Stimulated activated naive CD8-positive, alpha-beta T cell treated with anti-CD3 and anti-CD28 coated beads, Interleukin-15, Interleukin-2, amounts not matched to agents 100 ng/mL and 50 ng/mL, for 24 hours (primary cell): ENCODE data around the gene CRYBB3.
"Not testable (repeated sequence)": the region's sequence is repeated elsewhere in the genome, so short reads cannot be mapped to it uniquely, and the experiment has no call there.

ENCODE experiments used
- H3K27ac Mint-ChIP-seq: one replicate; pipeline ENCODE4 v1.8.0; 2021; ENCODE audit warnings: mild to moderate bottlenecking, mixed read lengths
- H3K27me3 Mint-ChIP-seq: one replicate; pipeline ENCODE4 v1.8.0; 2021; ENCODE audit warnings: mixed read lengths
- H3K36me3 Mint-ChIP-seq: one replicate; pipeline ENCODE4 v1.8.0; 2021; ENCODE audit warnings: low read depth, mixed read lengths
- H3K4me1 Mint-ChIP-seq: one replicate; pipeline ENCODE4 v1.8.0; 2021; ENCODE audit warnings: low read depth, mixed read lengths
- H3K4me3 Mint-ChIP-seq: one replicate; pipeline ENCODE4 v1.8.0; 2021; ENCODE audit warnings: mild to moderate bottlenecking, mixed read lengths
- H3K9me3 Mint-ChIP-seq: one replicate; pipeline ENCODE4 v1.8.0; 2021; ENCODE audit warnings: mixed read lengths

Gene CRYBB3

DNA sequence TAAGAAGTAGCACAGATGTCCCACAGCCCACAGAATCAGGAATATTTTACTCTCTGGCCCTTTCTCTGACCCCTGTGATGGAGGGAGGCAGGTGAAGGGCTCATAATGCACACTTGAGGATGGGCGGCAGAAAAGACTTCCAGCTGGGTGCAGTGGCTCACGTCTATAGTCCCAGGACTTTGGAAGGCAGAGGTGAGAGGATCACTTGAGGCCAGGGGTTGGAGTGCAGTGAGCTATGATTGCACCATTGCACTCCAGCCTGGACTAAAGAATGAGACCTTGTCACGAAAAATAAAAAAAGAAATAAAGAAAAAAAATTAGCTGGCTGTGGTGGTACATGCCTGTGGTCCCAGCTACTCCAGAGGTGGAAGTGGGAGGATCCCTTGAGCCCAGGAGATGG is 13.5 kb upstream of the CRYBB3 start:
- Mint-ChIP-seq H3K4me1 (no peaks in the 10 kb centered on the region), H3K27me3 (no peaks in the 10 kb centered on the region), H3K27ac (no peak overlapping the region), H3K36me3 (no peaks in the 10 kb centered on the region), H3K4me3 (no peak overlapping the region), H3K9me3 (no peaks in the 10 kb centered on the region)

DNA sequence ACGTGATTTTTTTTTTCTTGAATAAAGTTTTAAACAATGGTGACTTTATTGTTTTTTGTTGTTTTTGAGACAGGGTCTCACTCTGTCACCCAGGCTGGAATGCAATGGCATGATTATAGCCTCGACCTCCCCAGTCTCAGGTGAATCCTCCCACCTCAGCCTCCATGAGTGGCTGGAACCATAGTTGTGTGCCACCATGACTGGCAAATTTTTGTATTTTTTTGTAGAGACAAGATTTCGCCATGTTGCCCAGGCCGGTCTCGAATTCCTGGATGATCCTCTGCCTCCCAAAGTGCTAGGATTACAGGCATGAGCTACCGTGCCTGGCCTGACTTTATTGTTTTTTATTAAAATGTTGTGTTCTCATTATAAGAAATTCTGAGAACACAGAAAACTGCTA is 12.2 kb upstream of the CRYBB3 start:
- H3K9me3 Mint-ChIP-seq, result no peaks in the 10 kb centered on the region
- H3K36me3 Mint-ChIP-seq, result no peaks in the 10 kb centered on the region
- H3K27ac Mint-ChIP-seq, result no peak overlapping the region
- H3K4me3 Mint-ChIP-seq, result no peak overlapping the region
- H3K27me3 Mint-ChIP-seq, result no peaks in the 10 kb centered on the region
- no peaks in the 10 kb centered on the region for H3K4me1 Mint-ChIP-seq

DNA sequence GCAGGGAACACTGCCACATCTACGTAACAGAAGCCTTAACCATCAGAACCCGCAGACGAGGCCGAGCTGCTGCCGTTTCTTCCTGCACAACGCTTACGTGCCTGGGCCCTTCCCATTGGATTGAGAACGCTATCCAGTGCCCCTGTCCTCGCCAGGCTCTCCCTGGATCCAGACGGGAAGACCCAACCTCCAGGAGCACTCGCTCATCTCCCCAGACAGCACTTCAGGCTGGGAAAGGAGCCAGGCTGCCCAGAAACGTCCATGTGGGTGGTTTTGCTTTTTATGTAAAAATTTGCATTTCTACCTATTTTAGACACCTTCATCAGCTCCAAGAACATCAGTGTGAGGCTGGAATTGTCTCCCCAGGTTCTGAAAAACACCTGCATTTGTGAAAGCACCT is 7.3 kb upstream of the CRYBB3 start:
- Mint-ChIP-seq H3K4me1 (no peaks in the 10 kb centered on the region), H3K27ac (no peak overlapping the region), H3K9me3 (no peaks in the 10 kb centered on the region), H3K27me3 (no peaks in the 10 kb centered on the region), H3K36me3 (no peaks in the 10 kb centered on the region), H3K4me3 (no peak overlapping the region)

DNA sequence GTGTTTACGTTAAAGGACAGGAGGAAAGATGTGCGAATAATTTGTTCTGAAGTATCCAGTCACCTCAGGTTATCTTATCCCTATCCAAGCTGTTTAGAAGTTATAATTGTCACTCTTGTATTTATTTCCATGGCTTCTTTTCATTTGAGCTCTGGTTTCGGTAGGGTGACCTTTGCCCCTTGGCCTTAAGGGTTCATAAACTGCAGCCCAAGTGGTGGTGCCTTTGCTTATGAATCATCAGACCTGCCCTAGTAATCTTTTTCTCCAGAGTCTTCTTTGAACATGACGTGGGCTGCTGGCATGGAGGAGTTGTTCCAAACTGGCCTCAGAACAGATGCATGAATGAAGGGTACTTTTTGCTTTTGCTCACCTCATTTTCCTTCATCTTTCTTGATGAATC is 6.5 kb upstream of the CRYBB3 start:
- H3K36me3 Mint-ChIP-seq, result no peaks in the 10 kb centered on the region
- no peaks in the 10 kb centered on the region for H3K27me3 Mint-ChIP-seq
- no peak overlapping the region for H3K4me3 Mint-ChIP-seq
- no peaks in the 10 kb centered on the region for H3K9me3 Mint-ChIP-seq
- H3K27ac Mint-ChIP-seq, result no peak overlapping the region
- H3K4me1 Mint-ChIP-seq, result no peaks in the 10 kb centered on the region

DNA sequence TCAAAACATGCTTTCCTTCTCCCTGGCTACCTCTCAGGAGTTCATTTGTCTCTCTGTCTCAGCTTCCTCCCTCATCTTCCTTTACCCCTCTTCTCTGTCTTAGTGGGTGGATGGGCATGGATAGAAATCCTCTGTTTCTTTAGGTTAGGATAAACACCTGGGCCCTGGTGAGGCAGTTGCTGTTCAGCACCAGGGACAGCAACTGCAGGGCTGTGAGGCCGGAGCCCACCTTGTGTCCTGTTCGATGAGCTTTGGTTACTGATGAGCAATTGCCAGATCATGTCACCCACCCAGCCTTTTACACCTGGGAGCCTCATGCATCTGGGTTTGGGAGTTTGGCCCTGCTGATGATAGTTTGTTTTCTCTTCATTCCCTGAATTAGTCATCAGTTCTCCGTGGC is 6.1 kb upstream of the CRYBB3 start:
- H3K4me3 Mint-ChIP-seq, result no peak overlapping the region
- no peaks in the 10 kb centered on the region for H3K9me3 Mint-ChIP-seq
- no peaks in the 10 kb centered on the region for H3K27me3 Mint-ChIP-seq
- H3K27ac Mint-ChIP-seq, result no peak overlapping the region
- no peaks in the 10 kb centered on the region for H3K4me1 Mint-ChIP-seq
- H3K36me3 Mint-ChIP-seq, result no peaks in the 10 kb centered on the region

DNA sequence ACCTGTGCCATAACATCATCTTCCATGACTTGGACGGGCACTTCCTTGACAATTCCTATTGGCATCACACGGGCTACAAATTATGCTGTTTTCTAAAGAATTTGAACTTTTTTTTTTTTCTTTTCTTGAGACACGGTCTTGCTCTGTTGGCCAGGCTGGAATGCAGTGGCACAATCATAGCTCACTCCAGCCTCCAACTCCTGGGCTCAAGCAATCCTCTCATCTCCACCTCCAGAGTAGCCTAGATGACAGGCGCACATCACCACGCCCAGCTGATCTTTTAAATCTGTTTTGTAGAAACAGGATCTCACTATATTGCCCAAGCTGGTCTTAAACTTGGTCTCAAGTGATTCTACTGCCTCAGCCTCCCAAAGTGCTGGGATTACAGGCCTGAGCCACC is 3.3 kb upstream of the CRYBB3 start:
- Mint-ChIP-seq H3K9me3 (no peaks in the 10 kb centered on the region), H3K4me1 (peaks cover 4% of the 10 kb centered on the region), H3K27ac (no peak overlapping the region), H3K36me3 (no peaks in the 10 kb centered on the region), H3K4me3 (no peak overlapping the region), H3K27me3 (no peaks in the 10 kb centered on the region)

DNA sequence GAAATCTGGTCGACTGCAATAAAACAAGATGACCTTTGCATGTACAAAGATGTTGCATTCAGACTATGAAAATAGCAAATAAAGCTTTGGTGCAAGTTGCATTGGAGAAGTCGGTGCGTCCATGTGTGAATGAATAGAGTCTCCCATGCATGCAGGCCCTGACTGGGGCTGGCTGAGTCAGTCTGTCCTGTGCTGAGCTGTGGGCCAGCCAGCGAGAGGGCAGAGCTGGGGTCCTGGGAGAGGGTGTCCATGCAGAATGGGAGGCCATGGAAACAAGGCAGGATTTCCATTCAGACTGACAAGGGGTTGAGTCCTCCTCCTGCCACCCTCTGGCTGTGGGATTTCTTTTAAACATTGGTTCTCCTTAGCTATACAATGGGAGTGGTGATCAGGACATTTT is 2.3 kb upstream of the CRYBB3 start:
- H3K4me1 Mint-ChIP-seq, result peaks cover 4% of the 10 kb centered on the region
- no peaks in the 10 kb centered on the region for H3K27me3 Mint-ChIP-seq
- no peak overlapping the region for H3K27ac Mint-ChIP-seq
- H3K9me3 Mint-ChIP-seq, result no peaks in the 10 kb centered on the region
- H3K4me3 Mint-ChIP-seq, result no peak overlapping the region
- H3K36me3 Mint-ChIP-seq, result no peaks in the 10 kb centered on the region

DNA sequence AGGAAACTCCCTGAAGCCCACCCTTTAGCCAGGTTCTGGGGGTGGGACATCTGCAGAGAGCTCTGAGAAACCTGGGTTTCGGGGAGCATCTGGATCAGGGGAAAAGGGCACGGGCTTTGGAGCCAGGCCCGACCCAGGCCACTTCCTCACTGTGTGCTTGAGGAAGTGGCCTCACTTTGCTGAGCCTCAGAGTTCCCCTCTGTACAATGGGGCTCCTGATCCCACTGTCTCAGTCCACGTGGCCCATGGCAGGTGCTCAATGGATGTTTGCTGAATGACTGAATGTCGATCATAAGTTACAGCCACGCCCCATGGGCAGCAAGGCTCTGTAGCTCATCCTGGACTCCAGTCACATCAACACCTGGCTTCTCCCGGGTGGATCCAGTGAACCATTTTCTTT is 1.3 kb downstream of the CRYBB3 start:
- Mint-ChIP-seq H3K9me3 (no peaks in the 10 kb centered on the region), H3K4me1 (peaks cover 4% of the 10 kb centered on the region), H3K27ac (no peak overlapping the region), H3K4me3 (no peak overlapping the region), H3K36me3 (no peaks in the 10 kb centered on the region), H3K27me3 (no peaks in the 10 kb centered on the region)

DNA sequence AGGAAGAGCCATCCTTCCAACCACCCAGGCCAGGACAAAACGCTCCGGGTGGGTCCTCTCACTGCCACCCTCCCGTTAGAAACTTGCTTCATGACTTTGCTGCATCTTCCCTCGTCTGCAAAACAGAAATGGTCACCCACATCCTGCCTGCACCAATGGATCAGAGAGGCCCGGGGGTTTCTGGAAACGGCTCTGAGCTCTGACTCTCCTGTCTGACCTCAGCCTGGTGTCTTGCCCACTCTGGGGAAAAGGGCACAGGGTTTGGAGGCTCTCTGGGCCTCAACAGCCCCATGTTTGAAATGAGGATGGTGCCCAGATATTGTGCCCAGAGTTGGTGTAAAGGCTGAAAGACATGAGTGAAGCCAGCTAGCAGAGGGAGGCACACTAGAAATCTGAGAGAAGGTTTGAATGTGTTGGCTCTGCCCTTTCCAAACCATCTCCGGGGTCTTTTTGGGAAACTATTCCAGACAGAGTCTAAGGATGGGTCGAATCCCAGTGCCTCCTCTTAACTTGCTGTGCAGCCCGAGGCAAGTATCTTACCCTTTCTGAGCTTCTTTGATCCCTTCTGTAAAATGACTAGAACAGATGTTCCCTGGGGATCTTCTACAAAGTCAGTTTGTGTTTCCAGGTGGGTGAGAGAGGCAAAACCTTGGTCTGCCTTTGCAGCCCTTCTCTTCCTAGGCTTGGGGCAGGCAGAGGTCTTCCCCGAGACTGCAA is 2.1 kb downstream of the CRYBB3 start:
- Mint-ChIP-seq H3K36me3 (no peaks in the 10 kb centered on the region), H3K27me3 (no peaks in the 10 kb centered on the region)

DNA sequence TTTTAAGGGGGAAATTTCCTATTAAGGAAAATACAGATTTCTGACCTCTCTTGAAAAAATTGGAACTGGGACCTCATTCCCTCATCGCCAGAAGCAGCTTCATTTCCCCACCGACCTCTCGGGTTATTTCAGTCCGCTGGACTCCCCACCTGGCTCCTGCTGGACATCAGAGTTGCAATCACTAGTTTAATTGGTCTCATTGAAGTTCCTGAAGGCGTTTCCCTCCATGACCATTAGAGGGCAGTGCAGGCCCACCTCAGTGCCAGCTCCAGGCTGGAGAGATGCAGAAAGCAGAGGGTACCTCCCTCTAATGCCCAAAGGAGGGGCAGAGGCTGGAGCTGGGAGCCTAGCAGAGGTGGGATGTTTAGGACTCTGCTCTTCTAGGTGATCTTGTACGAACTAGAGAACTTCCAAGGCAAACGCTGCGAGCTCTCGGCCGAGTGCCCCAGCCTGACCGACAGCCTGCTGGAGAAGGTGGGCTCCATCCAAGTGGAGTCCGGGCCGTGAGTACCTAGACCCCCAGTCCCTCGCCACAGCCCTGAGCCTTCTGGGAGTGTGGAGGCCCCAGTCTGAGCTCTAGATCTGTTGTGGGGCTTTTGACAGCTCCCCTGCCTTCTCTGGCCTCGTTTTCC is 2.7 kb downstream of the CRYBB3 start:
- H3K27me3 Mint-ChIP-seq, result no peaks in the 10 kb centered on the region
- H3K4me1 Mint-ChIP-seq, result peaks cover 4% of the 10 kb centered on the region
- no peaks in the 10 kb centered on the region for H3K9me3 Mint-ChIP-seq
- no peaks in the 10 kb centered on the region for H3K36me3 Mint-ChIP-seq
- H3K4me3 Mint-ChIP-seq, result no peak overlapping the region
- no peak overlapping the region for H3K27ac Mint-ChIP-seq

More for the DNA sequence above, 2.1 kb downstream of the CRYBB3 start:
- Mint-ChIP-seq H3K27ac (no peak overlapping the region), H3K4me1 (peaks cover 4% of the 10 kb centered on the region), H3K9me3 (no peaks in the 10 kb centered on the region), H3K4me3 (no peak overlapping the region)

DNA sequence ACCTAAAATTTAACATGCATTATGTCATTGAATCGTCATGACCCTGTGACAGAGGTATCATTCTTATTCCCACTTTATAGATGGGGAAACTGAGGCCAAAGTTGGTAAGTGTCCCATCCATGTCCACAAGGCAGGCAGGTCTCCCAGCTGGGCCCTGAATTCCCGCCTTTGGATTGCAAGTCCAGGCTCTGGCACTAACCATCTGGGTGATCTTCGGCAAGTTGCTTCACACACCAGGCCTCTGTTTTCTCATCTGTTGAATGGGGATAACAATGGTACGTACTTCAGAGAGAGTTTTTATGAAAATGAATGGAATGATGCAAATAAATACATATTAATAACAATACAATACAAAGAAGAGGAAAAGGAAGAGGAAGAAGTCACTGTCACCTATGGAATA is 3.4 kb downstream of the CRYBB3 start:
- Mint-ChIP-seq H3K4me1 (peaks cover 4% of the 10 kb centered on the region), H3K36me3 (no peaks in the 10 kb centered on the region), H3K4me3 (no peak overlapping the region), H3K27ac (no peak overlapping the region), H3K9me3 (no peaks in the 10 kb centered on the region), H3K27me3 (no peaks in the 10 kb centered on the region)

DNA sequence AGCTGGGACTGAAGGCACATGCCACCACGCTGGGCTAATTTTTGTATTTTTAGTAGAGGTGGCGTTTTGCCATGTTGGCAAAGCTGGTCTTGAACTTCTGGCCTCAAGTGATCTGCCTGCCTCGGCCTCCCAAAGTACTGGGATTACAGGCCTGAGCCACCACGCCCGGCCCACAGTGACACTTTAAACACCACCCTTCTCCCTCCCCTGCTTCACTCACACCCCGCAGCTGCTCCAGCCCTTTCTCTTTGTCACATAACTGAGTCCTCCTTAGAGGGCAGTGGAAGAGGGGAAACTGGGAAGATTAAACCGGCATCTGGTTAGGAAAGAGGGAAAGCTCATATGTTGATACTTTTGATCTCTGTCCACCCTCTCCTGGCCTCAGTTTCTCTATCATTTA is 4.9 kb downstream of the CRYBB3 start:
- not testable (repeated sequence) for H3K27me3 Mint-ChIP-seq

DNA sequence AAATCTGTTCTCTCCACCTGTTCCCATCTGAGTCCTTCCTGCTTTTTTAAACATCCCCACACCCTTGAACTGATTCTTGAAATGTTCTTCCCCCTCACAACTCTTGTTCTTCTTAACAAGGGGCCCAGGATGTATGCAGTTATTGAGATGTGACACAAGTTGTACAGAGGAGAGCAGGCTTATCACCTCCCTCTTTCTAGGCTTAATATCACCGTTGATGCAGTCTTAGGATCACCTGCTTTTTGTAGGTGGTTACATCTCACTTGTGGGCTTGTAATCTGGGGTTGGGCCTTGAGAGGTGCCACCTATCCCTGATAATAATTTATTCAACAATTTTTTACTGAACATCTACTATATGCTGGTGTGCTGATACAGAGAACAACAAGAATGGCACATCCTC is 6.2 kb downstream of the CRYBB3 start:
- H3K9me3 Mint-ChIP-seq, result no peaks in the 10 kb centered on the region
- no peaks in the 10 kb centered on the region for H3K36me3 Mint-ChIP-seq
- no peaks in the 10 kb centered on the region for H3K27me3 Mint-ChIP-seq
- H3K4me1 Mint-ChIP-seq, result no peaks in the 10 kb centered on the region
- H3K27ac Mint-ChIP-seq, result no peak overlapping the region
- no peak overlapping the region for H3K4me3 Mint-ChIP-seq

More for the DNA sequence above, 4.9 kb downstream of the CRYBB3 start:
- H3K4me1 Mint-ChIP-seq, H3K36me3 Mint-ChIP-seq, H3K4me3 Mint-ChIP-seq, H3K27ac Mint-ChIP-seq, H3K9me3 Mint-ChIP-seq: not testable (repeated sequence)

DNA sequence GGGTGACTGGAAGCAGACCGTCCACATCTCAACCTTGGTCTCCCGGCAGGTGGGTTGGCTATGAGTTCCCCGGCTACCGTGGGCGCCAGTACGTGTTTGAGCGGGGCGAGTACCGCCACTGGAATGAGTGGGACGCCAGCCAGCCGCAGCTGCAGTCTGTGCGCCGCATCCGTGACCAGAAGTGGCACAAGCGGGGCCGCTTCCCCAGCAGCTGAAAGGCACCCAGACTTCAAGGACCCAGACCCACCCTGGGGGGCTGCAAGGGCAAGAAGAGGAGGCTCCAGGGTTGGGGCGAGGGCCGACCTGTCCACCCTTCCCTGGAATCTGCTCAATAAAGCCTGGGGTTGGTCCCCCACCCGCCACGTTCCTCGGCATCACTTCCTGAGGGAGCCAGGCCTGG is 7.3 kb downstream of the CRYBB3 start:
- no peaks in the 10 kb centered on the region for H3K4me1 Mint-ChIP-seq

DNA sequence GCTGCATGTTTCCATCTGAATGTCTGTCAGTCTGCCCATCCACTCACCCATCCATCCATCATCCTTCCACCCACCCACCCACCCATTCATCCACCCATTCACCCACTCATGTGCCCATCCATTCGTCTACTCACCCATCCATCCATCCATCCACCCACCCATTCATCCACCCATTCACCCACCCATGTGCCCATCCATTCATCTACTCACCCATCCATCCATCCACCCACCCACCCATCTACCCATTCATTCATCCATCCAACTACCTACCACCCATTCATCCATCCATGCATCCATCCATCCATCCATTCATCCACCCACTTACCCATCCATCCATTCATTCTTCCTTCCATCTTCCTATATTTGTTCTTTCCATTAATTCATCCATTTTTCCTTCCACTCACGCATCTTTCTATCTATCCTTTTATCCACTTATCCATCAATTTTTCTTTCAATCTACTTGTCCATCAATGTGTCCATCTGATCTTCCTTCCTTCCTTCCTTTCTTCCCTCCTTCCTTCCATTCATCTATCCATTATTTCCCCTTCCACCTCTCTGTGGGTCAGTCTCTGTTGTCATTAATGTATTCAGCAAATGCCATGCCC is 8.0 kb downstream of the CRYBB3 start:
- Mint-ChIP-seq H3K27me3 (no peaks in the 10 kb centered on the region), H3K9me3 (no peaks in the 10 kb centered on the region), H3K36me3 (no peaks in the 10 kb centered on the region), H3K4me1 (no peaks in the 10 kb centered on the region), H3K27ac (no peak overlapping the region), H3K4me3 (no peak overlapping the region)

More for the DNA sequence above, 7.3 kb downstream of the CRYBB3 start:
- Mint-ChIP-seq H3K4me3 (no peak overlapping the region), H3K27ac (no peak overlapping the region), H3K36me3 (no peaks in the 10 kb centered on the region), H3K9me3 (no peaks in the 10 kb centered on the region), H3K27me3 (no peaks in the 10 kb centered on the region)

DNA sequence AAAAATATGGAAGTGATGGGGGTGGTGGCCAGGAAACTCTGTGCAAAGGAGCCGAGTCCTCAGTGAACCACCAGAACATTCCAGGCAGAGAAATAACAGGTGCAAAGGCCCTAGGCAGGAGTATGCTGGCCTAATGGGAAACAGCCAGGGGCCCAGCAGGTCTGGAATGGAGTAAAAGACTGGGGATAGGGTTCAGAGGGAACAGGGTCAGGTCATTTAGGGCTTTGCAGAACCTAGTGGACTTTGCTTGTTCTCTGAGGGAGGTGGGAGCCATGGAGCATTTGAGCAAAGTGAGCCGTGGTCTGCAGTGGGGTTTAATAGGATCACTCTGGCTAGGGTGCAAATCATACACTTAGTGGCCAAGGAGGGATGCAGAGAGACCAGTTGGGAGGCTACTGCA is 8.7 kb downstream of the CRYBB3 start:
- H3K4me1 Mint-ChIP-seq, result no peaks in the 10 kb centered on the region
- H3K4me3 Mint-ChIP-seq, result no peak overlapping the region
- no peaks in the 10 kb centered on the region for H3K27me3 Mint-ChIP-seq
- H3K9me3 Mint-ChIP-seq, result no peaks in the 10 kb centered on the region
- no peaks in the 10 kb centered on the region for H3K36me3 Mint-ChIP-seq
- H3K27ac Mint-ChIP-seq, result no peak overlapping the region
